NCI-H146 treated with DMSO at 0.1 percent for 48 hours (cell line): ENCODE data around the gene TFF2.

Source experiments
- DNase-seq: peaks from one replicate; lab custom pipeline; 2025; ENCODE audit not compliant: unreplicated experiment; lab: John Stamatoyannopoulos, UW

The TFF2 gene

DNA sequence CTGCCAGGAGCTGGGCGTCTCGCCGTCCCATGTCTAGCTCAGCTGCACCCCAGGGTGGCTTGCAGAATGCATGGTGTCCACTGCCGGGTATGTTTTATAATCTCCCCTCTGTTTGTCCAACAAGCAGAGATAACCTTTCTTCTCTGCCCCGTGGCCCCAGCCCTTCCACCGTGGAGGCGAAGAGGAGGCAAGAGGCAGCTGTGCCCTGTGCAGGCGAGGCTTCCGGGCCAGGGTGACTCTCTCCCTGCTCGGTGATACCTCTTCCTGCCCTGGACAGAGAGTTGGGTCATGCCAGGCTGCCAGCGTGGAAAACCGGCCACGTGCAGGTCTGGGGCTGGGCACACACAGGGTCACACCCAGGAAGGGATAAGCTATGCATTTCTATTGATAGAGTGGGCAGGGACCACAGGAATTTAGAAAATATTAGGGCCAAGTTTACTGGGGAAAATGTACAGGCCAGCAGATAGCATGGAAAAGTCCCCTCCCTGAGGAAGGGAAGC is at the start of gene TFF2:
TFF2 (minus strand) TSS at position 68 of the 500 bp plus-strand sequence; CDS start at position 31, 37 bp downstream.
- DNase-seq: no peak

DNA sequence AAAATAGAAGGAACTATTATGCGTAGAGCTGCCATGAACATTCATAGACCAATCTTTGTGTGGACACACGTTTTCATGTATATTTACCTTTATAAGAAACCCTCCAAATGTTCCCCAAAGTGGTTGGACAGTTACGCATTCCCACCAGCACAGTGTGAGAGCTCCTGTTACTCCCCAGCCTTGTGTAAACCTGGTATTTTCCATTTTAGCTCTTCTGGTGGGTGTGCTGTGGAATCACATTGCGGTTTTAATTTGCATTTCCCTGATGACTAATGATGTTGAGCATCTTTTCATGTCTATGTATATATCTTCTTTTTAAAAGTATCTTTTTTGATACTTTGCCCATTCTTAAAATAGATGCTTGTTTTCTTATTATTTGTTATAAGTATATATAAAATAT is 49.7 kb upstream of the TFF2 start:
- no peak for DNase-seq

GRCh38 chr21:42398436-42399028 is 47.7 kb upstream of the TFF2 start:
- DNase-seq: no peak

DNA sequence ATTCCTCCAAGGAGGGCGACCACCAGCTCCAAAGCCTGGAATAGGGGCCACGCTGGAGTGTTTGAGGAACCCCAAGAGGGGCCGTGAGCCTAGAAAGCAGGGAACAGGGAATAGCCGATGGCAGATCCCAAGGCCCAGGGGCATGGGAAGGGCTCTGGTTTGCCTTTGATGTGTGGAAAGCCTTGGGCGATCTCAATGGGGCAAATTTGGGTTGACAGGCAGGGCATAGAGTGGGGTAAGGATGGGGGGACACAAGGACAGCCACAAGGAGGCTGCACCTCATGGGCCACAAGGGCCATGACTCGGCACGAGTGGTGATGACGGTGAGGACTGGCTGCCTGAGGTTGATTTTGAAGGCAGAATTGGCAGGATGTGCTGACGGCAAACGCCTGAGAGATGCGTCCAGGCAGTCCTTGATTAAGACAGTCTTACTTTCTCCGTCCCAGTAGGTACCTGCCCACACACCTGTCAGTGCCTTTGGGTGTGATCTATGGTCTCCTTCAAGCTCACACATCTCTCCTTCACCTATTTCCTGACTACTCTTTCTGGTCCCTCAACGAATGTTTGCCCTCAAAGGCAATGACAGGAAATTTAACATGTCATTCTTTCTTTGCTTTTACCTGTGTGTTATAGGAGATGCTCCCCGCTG is 47.1 kb upstream of the TFF2 start:
- no peak for DNase-seq

DNA sequence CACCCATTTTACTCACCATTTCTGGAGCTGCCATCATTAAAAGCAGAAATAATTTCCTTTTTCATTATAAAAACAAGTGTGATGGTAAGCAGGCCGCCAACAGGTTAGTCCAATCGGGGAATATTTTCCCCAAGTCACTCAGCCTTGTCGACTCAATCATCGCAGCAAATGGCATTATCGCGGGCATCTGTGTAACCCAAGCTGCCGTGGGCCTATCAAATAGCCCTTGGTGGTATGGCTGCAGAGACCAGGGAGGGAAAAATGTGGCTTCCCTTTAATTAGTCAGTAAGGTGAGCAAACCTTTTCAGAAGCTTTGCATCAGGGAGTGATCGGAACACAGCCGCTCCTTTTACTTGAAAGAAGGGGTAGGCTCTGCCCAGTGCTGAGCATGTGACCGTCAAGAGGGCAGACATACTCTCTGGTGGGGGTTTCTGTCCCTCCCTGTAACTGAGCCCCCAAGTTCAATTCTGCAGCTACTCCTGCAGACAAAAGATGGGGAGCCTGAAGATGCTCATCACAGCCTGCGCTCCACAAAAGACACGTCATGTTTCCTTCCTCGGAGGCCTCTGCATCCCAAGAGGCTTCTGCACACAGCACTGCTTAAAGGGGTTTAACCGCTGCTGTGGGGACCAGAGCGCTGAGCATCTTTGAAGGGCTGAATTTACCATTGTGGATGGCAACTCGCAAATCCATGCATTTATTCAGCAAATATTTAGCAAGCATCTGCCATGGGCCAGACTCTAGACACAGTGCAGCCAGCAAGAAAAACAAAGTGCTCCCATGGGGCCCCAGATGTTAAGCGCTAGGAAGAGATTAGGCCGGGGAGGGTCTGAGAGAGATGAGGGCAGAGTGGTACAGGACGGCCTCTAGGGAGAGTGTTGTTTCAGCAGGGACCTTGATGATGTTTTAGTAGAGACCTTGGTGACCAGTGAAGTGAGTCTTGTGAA is 46.3 kb upstream of the TFF2 start:
- DNase-seq: no peak

GRCh38 chr21:42395905-42396651 is 45.3 kb upstream of the TFF2 start, which contains the start of gene TMPRSS3:
Gene TMPRSS3, minus strand, starts transcription at chr21:42396052. Its CDS starts 635 bp downstream, at chr21:42395417.
- DNase-seq: no peak

GRCh38 chr21:42395302-42395701 is 44.5 kb upstream of the TFF2 start:
- DNase-seq: no peak

DNA sequence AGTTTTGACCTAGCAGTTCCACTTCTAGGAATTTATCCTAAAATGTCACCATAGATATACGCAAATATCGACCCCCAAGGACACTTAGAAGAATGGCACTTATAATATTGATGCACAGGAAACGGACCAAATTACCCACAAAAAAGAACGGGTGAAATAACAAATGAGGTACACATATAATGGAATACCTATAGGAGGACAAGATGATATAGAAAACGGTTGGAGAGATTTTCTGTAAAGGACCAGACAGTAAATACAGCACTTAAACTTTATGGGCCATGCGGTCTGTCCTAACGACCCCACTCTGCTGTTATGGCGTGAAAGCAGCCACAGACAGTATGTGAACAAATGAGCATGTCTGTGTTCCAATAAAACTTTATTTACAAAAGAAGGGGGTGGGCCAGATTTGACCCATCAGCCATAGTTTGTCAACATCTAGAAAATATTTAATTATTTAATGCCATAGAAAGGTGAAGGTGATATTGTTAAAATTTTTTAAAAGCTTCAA is 42.7 kb upstream of the TFF2 start:
- DNase-seq: no peak

DNA sequence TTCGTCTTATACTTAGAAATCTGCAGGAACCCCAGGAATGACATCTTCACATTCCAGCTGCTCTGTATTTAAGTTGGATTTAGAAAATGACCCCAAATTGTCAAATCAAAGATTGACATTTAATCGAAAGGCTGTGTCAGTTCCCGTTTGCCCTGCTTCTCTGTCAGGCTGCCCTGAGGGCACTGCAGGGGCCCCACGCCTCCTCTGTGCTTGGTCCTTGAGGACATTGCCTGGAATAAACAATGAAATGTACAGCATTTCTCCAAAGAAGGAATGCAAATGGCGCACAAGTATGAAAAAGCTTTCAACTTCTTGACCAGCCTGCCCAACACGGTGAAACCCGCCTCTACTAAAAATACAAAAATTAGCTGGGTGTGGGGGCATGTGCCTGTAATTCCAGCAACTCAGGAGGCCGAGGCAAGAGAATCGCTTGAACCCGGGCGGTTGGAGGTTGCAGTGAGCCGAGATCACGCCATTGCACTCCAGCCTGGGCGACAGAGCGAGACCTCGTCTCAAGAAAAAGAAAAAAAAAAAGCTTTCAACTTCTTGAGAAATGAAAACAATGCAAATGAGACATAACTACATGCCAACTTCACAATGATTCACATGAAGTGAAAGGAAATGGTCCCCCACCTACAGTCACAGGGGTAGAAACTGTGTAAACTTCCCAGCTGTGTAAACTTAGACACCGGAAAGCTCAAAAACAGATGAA is 42.1 kb upstream of the TFF2 start:
- no peak for DNase-seq

DNA sequence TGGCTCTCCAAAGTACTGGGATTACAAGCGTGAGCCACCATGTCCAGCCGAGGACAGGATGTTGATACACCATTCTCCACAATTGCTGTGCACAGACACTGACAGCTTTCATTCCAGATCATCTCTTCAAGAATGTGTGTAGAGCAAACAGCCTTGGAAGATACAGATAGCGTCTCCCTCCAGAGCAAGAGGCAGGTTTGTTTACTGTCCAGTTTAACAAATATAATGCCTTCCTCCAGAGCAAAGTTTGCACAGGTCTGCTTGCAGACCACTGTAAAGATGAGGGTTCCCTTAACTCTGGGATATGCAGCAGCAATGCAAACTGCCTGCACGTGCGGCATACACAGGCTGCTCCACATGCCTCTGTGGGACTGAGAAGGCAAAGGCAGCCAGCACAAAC is 40.5 kb upstream of the TFF2 start:
- no peak for DNase-seq

DNA sequence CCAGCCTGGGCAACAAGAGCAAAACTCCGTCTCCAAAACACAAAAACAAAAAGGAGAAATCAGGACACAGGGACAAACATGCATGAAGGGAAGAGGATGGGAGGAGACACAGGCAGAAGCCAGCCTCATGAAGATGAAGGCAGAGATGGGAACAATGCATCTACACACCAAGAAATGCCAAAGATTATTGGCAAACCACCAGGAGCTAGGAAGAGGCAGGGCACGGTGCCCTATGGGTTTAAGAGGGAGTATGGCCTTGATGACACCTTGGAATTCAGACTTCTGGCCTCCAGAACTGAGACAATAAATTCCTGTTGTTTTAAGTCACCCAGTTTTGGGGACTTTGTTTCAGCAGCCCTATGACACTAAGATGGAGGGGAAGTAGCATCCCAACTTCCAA is 39.9 kb upstream of the TFF2 start:
- DNase-seq: no peak

GRCh38 chr21:42390193-42390592 is 39.4 kb upstream of the TFF2 start:
- DNase-seq: no peak

GRCh38 chr21:42389449-42389835 is 38.6 kb upstream of the TFF2 start:
- peak; percentile 84 for DNase-seq

- peak; percentile 59 for DNase-seq
Observed at GRCh38 chr21:42388740-42389448, 38.1 kb upstream of the TFF2 start.

DNA sequence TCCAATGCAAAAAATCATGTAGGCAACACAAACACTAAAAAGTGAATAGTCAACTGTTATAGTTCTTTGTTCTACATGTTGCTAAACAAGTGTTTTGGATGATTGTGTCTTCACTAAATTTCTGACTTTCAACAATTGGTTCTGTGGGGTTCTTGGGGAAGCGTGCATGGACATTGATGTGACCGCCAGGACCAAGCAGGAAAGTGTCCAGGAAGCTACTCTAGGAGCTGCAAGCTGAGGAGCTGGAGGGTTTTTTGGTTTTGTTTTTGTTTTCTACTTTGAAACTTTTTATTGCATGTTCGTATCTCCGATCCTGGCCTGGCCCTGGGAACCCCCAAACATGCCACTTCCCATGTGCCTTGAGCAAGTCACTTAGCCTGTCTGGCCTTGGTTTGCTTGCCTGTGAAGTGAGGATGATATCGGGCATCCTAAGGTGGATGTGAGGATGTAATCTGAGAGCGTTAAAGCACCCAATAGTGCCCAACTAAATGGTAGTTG is 37.1 kb upstream of the TFF2 start:
- DNase-seq: no peak

GRCh38 chr21:42387164-42387563 is 36.4 kb upstream of the TFF2 start:
- no peak for DNase-seq

- DNase-seq: no peak
Observed at GRCh38 chr21:42386034-42386591, 35.3 kb upstream of the TFF2 start.

GRCh38 chr21:42385619-42386018 is 34.8 kb upstream of the TFF2 start:
- no peak for DNase-seq

GRCh38 chr21:42384989-42385388 is 34.2 kb upstream of the TFF2 start:
- DNase-seq: no peak
